Stimulated activated CD8-positive, alpha-beta memory T cell treated with anti-CD3 and anti-CD28 coated beads, Interleukin-15, amount 100 ng/mL, for 1 hour (primary cell): ENCODE measurements around the gene KCTD15.

ENCODE experiments used
- DNase-seq: peaks from one replicate; pipeline ENCODE4 v3.0.0-alpha.2; 2020; ENCODE audit warnings: low read depth

Gene KCTD15

GRCh38 chr19:33771384-33772101, 25.1 kb upstream of the KCTD15 start:
- DNase-seq = peak; percentile 49

GRCh38 chr19:33772102-33772857, 24.4 kb upstream of the KCTD15 start:
- DNase-seq = no peak

GRCh38 chr19:33772858-33773180, 23.9 kb upstream of the KCTD15 start:
- no peak for DNase-seq

GRCh38 chr19:33773704-33774624, 22.7 kb upstream of the KCTD15 start:
- DNase-seq = no peak

GRCh38 chr19:33774751-33775150, 21.9 kb upstream of the KCTD15 start:
- DNase-seq = no peak

GRCh38 chr19:33775731-33776487, 20.8 kb upstream of the KCTD15 start:
- no peak for DNase-seq

GRCh38 chr19:33777351-33777750, 19.3 kb upstream of the KCTD15 start:
- DNase-seq = no peak

GRCh38 chr19:33777753-33778088, 18.9 kb upstream of the KCTD15 start:
- no peak for DNase-seq

- DNase-seq = peak; percentile 75
Measured at GRCh38 chr19:33778089-33778791, 18.4 kb upstream of the KCTD15 start.

GRCh38 chr19:33779849-33780248, 16.8 kb upstream of the KCTD15 start:
- DNase-seq = no peak

GRCh38 chr19:33780251-33780650, 16.4 kb upstream of the KCTD15 start:
- no peak for DNase-seq

GRCh38 chr19:33780746-33781145, 15.9 kb upstream of the KCTD15 start:
- no peak for DNase-seq

- DNase-seq = no peak
Measured at GRCh38 chr19:33781415-33781935, 15.2 kb upstream of the KCTD15 start.

GRCh38 chr19:33781996-33782395, 14.7 kb upstream of the KCTD15 start:
- DNase-seq = no peak

GRCh38 chr19:33784432-33784831, 12.2 kb upstream of the KCTD15 start:
- DNase-seq = no peak

- no peak for DNase-seq
Measured at GRCh38 chr19:33785795-33786194, 10.9 kb upstream of the KCTD15 start.

GRCh38 chr19:33788676-33789075, 8.0 kb upstream of the KCTD15 start:
- no peak for DNase-seq

- DNase-seq = no peak
Measured at GRCh38 chr19:33789344-33789743, 7.3 kb upstream of the KCTD15 start.

- no peak for DNase-seq
Measured at GRCh38 chr19:33794683-33795369, 1.8 kb upstream of the KCTD15 start.

GRCh38 chr19:33795370-33796163, 1.1 kb upstream of the KCTD15 start:
- no peak for DNase-seq
